GM23338 (cell line): Measurements from ENCODE around the gene MLST8. TPM values are rescaled to one million over a fixed set of nuclear protein-coding genes. Genes with fewer than 3 reads are reported as not detected.

Source experiments
- ATAC-seq: fragments of 200-7000 bp; cut with Tn5 transposase; 3 replicates; pipeline ENCODE4 v1.9.1; 2020
- DNase-seq: peaks from one replicate; pipeline ENCODE4 v3.0.0-alpha.2; 2015; ENCODE audit warnings: low spot score
- H2AFZ ChIP-seq: fragments of 200-600 bp; sonication (generic); 2 replicates; pipeline ENCODE4 v1.8.0; 2016; ENCODE audit warnings: antibody characterized with exemption, mild to moderate bottlenecking, moderate library complexity
- H3F3A ChIP-seq: fragments of 200-600 bp; sonication (generic); replicated peaks from 2 replicates; pipeline ENCODE4 v1.8.0; 2017; ENCODE audit warnings: antibody characterized with exemption, mixed run types, low read depth
- H3K27ac ChIP-seq: fragments of 200-600 bp; sonication (generic); 2 replicates; pipeline ENCODE4 v1.6.1; 2016; ENCODE audit warnings: low read depth
- H3K27me3 ChIP-seq: fragments of 200-600 bp; sonication (generic); 2 replicates; pipeline ENCODE4 v1.8.0; 2016; ENCODE audit warnings: mild to moderate bottlenecking, mixed run types, moderate library complexity; ENCODE audit not compliant: insufficient read depth
- H3K36me3 ChIP-seq: fragments of 200-600 bp; sonication (generic); 2 replicates; pipeline ENCODE4 v1.8.0; 2016; ENCODE audit warnings: mild to moderate bottlenecking; ENCODE audit not compliant: insufficient read depth
- H3K4me1 ChIP-seq: fragments of 200-600 bp; sonication (generic); 2 replicates; pipeline ENCODE4 v1.8.0; 2016; ENCODE audit warnings: mild to moderate bottlenecking, moderate library complexity; ENCODE audit not compliant: insufficient read depth
- H3K4me2 ChIP-seq: fragments of 200-600 bp; sonication (generic); 2 replicates; pipeline ENCODE4 v1.7.1; 2017; ENCODE audit warnings: mixed run types
- H3K4me3 ChIP-seq: fragments of 200-600 bp; sonication (generic); 2 replicates; pipeline ENCODE4 v1.6.1; 2016; ENCODE audit warnings: mixed run types
- H3K79me2 ChIP-seq: fragments of 200-600 bp; sonication (generic); replicated peaks from 2 replicates; pipeline ENCODE4 v1.8.0; 2017; ENCODE audit warnings: mild to moderate bottlenecking; ENCODE audit not compliant: insufficient read depth
- H3K9me2 ChIP-seq: fragments of 200-600 bp; sonication (generic); 2 replicates; pipeline ENCODE4 v1.8.0; 2017; ENCODE audit not compliant: insufficient read depth
- H4K20me1 ChIP-seq: fragments of 200-600 bp; sonication (generic); replicated peaks from 2 replicates; pipeline ENCODE4 v1.8.0; 2017; ENCODE audit warnings: mild to moderate bottlenecking; ENCODE audit not compliant: insufficient read depth
- H3K27ac Mint-ChIP-seq: 2 replicates; pipeline ENCODE4 v1.8.0; 2020; ENCODE audit warnings: inconsistent platforms, mild to moderate bottlenecking, moderate library complexity, mixed read lengths
- H3K27me3 Mint-ChIP-seq: 3 replicates; pipeline ENCODE4 v1.8.0; 2022; ENCODE audit warnings: low read depth, mild to moderate bottlenecking, moderate library complexity, mixed read lengths, inconsistent platforms; ENCODE audit not compliant: insufficient read depth, poor library complexity
- H3K36me3 Mint-ChIP-seq: 3 replicates; pipeline ENCODE4 v1.8.0; 2021; ENCODE audit warnings: low read depth, mild to moderate bottlenecking, inconsistent platforms, moderate library complexity, mixed read lengths
- H3K4me1 Mint-ChIP-seq: 3 replicates; pipeline ENCODE4 v1.8.0; 2020; ENCODE audit warnings: mild to moderate bottlenecking, inconsistent platforms, mixed read lengths
- H3K4me3 Mint-ChIP-seq: 3 replicates; pipeline ENCODE4 v1.8.0; 2021; ENCODE audit warnings: moderate library complexity, mild to moderate bottlenecking, inconsistent platforms, mixed read lengths
- H3K9me3 Mint-ChIP-seq: 3 replicates; pipeline ENCODE4 v1.8.0; 2020; ENCODE audit warnings: moderate library complexity, mild to moderate bottlenecking, inconsistent platforms, mixed read lengths
- CREB1 ChIP-seq: fragments of 250-450 bp; sonication (Bioruptor Pico); IDR thresholded peaks from 2 replicates; pipeline ENCODE4 v1.5.0; 2020; ENCODE audit warnings: low read depth, mild to moderate bottlenecking, moderate library complexity
- JUNB ChIP-seq: IDR thresholded peaks from one replicate; pipeline ENCODE4 v1.6.1; 2016; ENCODE audit warnings: antibody characterized with exemption; ENCODE audit not compliant: unreplicated experiment
- STAT1 ChIP-seq: IDR thresholded peaks from one replicate; pipeline ENCODE4 v1.6.1; 2016; ENCODE audit warnings: antibody characterized with exemption; ENCODE audit not compliant: unreplicated experiment
- ZNF114 ChIP-seq: fragments of 250-450 bp; sonication (Bioruptor Pico); IDR thresholded peaks from 2 replicates; pipeline ENCODE4 v1.5.0; 2020; ENCODE audit warnings: mild to moderate bottlenecking, moderate library complexity
- ZNF331 ChIP-seq: fragments of 250-450 bp; sonication (Bioruptor Pico); IDR thresholded peaks from 2 replicates; pipeline ENCODE4 v1.5.0; 2020; ENCODE audit warnings: low read depth, mild to moderate bottlenecking, moderate library complexity
- polyA plus RNA-seq: library from polyadenylated mRNA; unstranded; fragments of >200 nt; fragmentation: Nextera tagmentation; extraction: Ambion mirVana; gene quantifications from 2 replicates; pipeline ENCODE4 v1.2.1, GENCODE V29; 2016
- total RNA-seq: library from RNA; depleted of rRNA; stranded (reverse); fragments of >200 nt; shearing (Covaris generic); gene quantifications from 2 replicates; pipeline ENCODE4 v1.2.3, GENCODE V29; 2014
- TF ChIP-seq, protein P1 (sequence below): IDR thresholded peaks from 2 replicates; pipeline ENCODE4 v1.6.1; 2016; ENCODE audit warnings: antibody characterized with exemption
- TF ChIP-seq, protein P2 (sequence below): IDR thresholded peaks from one replicate; pipeline ENCODE4 v1.6.1; 2018; ENCODE audit warnings: antibody characterized with exemption; ENCODE audit not compliant: unreplicated experiment
- TF ChIP-seq, protein P3 (sequence below): fragments of 250-450 bp; sonication (Bioruptor Pico); IDR thresholded peaks from 2 replicates; pipeline ENCODE4 v1.5.0; 2020; ENCODE audit warnings: mild to moderate bottlenecking, moderate library complexity

Gene MLST8
- total and polyA plus RNA-seq, 2 experiments from 2014 or later, result 58.8 to 138 TPM

DNA sequence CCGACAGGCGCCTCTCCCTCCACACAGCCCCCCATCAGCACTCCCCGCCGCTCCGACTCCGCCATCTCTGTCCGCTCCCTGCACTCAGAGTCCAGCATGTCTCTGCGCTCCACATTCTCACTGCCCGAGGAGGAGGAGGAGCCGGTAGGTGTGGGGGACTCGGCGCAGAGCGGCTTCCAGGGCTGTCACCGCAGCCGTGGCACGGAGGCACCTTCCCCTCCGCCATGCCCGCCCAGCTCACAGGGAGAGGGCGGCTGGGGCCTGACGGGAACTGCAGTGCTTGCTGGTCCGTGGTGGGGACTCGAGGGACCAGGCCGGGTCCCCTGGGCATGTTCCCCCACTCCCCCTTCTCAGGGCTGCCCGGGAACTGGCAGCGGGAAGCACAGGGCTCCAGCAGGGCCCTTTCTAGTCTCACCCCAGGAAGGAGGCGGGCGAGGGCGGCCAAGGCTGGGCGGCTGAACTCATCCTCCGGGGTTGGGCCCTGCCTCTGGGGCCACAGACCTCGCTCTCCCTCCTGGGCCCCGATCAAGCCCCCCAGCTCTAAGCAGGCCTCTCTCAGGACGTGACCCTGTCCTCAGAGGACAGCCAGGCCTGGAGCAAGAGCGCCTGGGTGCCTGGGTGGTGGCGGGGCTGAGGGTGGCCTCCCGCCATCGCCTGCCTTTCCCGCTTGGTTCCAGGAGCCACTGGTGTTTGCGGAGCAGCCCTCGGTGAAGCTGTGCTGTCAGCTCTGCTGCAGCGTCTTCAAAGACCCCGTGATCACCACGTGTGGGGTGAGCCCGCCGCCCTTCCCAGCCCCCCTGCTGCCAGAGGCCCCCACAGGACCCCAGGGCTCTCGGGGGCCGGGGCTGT is 34.4 kb upstream of the MLST8 start:
- no peak overlapping the region for H3K4me3 ChIP-seq
- Mint-ChIP-seq H3K36me3 (peaks cover 38% of the 10 kb centered on the region), H3K9me3 (no peaks in the 10 kb centered on the region; the same call in 2 of the 3 replicates), H3K27me3 (peaks cover 12% of the 10 kb centered on the region), H3K4me1 (peaks cover 2% of the 10 kb centered on the region; the same call in 2 of the 3 replicates), H3K4me3 (no peak overlapping the region), H3K27ac (no peak overlapping the region)
- peaks cover 4% of the 10 kb centered on the region; the same call in 1 of the 2 replicates for H3K36me3 ChIP-seq
- ATAC-seq (no peak), DNase-seq (no peak)
- H3K79me2 ChIP-seq, result no peaks in the 10 kb centered on the region; the same call in none of the 2 replicates
- H3K4me1 ChIP-seq, result no peaks in the 10 kb centered on the region
- H3K4me2 ChIP-seq, result no peak overlapping the region
- H4K20me1 ChIP-seq, result no peaks in the 10 kb centered on the region; the same call in 1 of the 2 replicates
- no peak overlapping the region for H2AFZ ChIP-seq
- H3K27ac ChIP-seq, result no peak overlapping the region
- TF ChIP-seq ZNF114 (CRISPR knock-in tag), result no peak
- TF ChIP-seq, protein P1, sequence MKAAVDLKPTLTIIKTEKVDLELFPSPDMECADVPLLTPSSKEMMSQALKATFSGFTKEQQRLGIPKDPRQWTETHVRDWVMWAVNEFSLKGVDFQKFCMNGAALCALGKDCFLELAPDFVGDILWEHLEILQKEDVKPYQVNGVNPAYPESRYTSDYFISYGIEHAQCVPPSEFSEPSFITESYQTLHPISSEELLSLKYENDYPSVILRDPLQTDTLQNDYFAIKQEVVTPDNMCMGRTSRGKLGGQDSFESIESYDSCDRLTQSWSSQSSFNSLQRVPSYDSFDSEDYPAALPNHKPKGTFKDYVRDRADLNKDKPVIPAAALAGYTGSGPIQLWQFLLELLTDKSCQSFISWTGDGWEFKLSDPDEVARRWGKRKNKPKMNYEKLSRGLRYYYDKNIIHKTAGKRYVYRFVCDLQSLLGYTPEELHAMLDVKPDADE, result no peak
- no peak for TF ChIP-seq CREB1
- TF ChIP-seq, protein P2, sequence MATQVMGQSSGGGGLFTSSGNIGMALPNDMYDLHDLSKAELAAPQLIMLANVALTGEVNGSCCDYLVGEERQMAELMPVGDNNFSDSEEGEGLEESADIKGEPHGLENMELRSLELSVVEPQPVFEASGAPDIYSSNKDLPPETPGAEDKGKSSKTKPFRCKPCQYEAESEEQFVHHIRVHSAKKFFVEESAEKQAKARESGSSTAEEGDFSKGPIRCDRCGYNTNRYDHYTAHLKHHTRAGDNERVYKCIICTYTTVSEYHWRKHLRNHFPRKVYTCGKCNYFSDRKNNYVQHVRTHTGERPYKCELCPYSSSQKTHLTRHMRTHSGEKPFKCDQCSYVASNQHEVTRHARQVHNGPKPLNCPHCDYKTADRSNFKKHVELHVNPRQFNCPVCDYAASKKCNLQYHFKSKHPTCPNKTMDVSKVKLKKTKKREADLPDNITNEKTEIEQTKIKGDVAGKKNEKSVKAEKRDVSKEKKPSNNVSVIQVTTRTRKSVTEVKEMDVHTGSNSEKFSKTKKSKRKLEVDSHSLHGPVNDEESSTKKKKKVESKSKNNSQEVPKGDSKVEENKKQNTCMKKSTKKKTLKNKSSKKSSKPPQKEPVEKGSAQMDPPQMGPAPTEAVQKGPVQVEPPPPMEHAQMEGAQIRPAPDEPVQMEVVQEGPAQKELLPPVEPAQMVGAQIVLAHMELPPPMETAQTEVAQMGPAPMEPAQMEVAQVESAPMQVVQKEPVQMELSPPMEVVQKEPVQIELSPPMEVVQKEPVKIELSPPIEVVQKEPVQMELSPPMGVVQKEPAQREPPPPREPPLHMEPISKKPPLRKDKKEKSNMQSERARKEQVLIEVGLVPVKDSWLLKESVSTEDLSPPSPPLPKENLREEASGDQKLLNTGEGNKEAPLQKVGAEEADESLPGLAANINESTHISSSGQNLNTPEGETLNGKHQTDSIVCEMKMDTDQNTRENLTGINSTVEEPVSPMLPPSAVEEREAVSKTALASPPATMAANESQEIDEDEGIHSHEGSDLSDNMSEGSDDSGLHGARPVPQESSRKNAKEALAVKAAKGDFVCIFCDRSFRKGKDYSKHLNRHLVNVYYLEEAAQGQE, result no peak
- TF ChIP-seq JUNB, result no peak
- TF ChIP-seq, protein P3, sequence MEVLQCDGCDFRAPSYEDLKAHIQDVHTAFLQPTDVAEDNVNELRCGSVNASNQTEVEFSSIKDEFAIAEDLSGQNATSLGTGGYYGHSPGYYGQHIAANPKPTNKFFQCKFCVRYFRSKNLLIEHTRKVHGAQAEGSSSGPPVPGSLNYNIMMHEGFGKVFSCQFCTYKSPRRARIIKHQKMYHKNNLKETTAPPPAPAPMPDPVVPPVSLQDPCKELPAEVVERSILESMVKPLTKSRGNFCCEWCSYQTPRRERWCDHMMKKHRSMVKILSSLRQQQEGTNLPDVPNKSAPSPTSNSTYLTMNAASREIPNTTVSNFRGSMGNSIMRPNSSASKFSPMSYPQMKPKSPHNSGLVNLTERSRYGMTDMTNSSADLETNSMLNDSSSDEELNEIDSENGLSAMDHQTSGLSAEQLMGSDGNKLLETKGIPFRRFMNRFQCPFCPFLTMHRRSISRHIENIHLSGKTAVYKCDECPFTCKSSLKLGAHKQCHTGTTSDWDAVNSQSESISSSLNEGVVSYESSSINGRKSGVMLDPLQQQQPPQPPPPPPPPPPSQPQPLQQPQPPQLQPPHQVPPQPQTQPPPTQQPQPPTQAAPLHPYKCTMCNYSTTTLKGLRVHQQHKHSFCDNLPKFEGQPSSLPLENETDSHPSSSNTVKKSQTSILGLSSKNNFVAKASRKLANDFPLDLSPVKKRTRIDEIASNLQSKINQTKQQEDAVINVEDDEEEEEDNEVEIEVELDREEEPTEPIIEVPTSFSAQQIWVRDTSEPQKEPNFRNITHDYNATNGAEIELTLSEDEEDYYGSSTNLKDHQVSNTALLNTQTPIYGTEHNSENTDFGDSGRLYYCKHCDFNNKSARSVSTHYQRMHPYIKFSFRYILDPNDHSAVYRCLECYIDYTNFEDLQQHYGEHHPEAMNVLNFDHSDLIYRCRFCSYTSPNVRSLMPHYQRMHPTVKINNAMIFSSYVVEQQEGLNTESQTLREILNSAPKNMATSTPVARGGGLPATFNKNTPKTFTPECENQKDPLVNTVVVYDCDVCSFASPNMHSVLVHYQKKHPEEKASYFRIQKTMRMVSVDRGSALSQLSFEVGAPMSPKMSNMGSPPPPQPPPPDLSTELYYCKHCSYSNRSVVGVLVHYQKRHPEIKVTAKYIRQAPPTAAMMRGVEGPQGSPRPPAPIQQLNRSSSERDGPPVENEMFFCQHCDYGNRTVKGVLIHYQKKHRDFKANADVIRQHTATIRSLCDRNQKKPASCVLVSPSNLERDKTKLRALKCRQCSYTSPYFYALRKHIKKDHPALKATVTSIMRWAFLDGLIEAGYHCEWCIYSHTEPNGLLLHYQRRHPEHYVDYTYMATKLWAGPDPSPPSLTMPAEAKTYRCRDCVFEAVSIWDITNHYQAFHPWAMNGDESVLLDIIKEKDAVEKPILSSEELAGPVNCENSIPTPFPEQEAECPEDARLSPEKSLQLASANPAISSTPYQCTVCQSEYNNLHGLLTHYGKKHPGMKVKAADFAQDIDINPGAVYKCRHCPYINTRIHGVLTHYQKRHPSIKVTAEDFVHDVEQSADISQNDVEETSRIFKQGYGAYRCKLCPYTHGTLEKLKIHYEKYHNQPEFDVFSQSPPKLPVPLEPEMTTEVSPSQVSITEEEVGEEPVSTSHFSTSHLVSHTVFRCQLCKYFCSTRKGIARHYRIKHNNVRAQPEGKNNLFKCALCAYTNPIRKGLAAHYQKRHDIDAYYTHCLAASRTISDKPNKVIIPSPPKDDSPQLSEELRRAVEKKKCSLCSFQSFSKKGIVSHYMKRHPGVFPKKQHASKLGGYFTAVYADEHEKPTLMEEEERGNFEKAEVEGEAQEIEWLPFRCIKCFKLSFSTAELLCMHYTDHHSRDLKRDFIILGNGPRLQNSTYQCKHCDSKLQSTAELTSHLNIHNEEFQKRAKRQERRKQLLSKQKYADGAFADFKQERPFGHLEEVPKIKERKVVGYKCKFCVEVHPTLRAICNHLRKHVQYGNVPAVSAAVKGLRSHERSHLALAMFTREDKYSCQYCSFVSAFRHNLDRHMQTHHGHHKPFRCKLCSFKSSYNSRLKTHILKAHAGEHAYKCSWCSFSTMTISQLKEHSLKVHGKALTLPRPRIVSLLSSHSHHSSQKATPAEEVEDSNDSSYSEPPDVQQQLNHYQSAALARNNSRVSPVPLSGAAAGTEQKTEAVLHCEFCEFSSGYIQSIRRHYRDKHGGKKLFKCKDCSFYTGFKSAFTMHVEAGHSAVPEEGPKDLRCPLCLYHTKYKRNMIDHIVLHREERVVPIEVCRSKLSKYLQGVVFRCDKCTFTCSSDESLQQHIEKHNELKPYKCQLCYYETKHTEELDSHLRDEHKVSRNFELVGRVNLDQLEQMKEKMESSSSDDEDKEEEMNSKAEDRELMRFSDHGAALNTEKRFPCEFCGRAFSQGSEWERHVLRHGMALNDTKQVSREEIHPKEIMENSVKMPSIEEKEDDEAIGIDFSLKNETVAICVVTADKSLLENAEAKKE, result no peak
- no peak for TF ChIP-seq ZNF331 (CRISPR knock-in tag)
- TF ChIP-seq STAT1, result no peak
- H3F3A ChIP-seq, result peaks cover 7% of the 10 kb centered on the region; the same call in 1 of the 2 replicates
- no peaks in the 10 kb centered on the region for H3K9me2 ChIP-seq
- no peaks in the 10 kb centered on the region for H3K27me3 ChIP-seq
